Measurements from ENCODE around the gene PLK5. TPM values are rescaled to one million over a fixed set of nuclear protein-coding genes. Genes with fewer than 3 reads are reported as not detected.

Gene PLK5
- total and polyA plus RNA-seq, 2 donors (not counting 1 experiment from before 2014, with no cell fraction given), result not detected

DNA sequence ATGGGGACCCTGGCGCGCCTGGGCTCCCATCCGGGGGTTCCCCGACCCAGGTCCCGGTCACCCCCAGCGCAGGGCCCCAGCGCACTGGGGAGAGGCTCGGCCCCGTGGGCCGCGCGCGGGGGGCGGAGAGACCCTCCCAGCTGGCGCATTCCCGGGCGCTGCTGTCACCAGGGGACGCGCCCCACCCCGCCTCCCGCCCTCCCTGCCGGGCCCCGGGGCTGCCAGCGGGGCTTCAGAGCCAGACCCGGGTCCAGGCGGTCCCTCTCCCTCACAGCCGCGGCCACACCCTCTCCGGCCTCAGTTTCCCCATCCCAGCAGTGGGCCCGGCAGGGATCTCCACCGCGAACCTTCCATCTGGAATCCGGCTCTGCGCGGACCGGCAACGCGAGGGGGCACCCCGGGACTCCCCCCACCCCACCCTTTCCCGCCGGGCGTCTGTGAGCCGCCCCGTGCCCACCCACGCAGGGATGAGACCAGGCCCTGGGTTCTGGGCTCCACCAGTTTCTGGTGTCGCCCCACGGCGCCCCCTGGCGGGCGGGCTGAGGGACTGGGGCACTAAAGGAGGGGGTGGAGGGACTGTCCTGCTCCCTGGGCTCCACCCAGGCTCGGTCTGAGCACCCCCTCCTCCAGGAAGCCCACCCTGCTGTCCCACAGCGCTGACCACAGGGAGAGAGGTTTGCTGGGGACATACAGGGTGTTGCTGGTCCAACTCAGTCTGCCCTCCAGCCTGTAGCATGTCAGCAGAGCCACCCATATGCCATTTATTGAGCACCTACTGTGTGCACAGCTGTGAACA is 10.2 kb upstream of the PLK5 start:
- peaks cover 38% of the 10 kb centered on the region for H3K27me3 Mint-ChIP-seq
- Histone ChIP-seq H3K4me1 (ENCODE audit: control insufficient read depth in 2 of 2, insufficient read depth in 2 of 2, low read length in 2 of 2) (peaks cover 9 to 13% of the 10 kb centered on the region in 2 donors), H3K9ac (ENCODE audit: low read length) (no peak overlapping the region), H3K9me3 (ENCODE audit: control extremely low read depth in 1 of 3, control insufficient read depth in 2 of 3, insufficient read depth in 1 of 3, low read length in 2 of 3) (peaks cover 0 to 37% (median 0%) of the 10 kb centered on the region in 3 donors), H3K79me2 (ENCODE audit: control insufficient read depth, insufficient read depth, low read length) (no peaks in the 10 kb centered on the region), H3K27me3 (replicated peaks in 1 of 4; ENCODE audit: control extremely low read depth in 1 of 4, control insufficient read depth in 3 of 4, insufficient read depth in 4 of 4, low read length in 3 of 4) (peaks cover 0 to 58% (median 13%) of the 10 kb centered on the region in 4 experiments), H3K27ac (ENCODE audit: low read length in 2 of 2) (no peak overlapping the region), H2AFZ (ENCODE audit: insufficient read depth, low read depth, low read length, poor library complexity, severe bottlenecking) (no peak overlapping the region), H3K4me3 (ENCODE audit: control extremely low read depth in 1 of 5, extremely low read depth in 1 of 5, insufficient read depth in 1 of 5, low read depth in 2 of 5, low read length in 4 of 5) (peak overlapping the region in 3 of 5 experiments; percentile 8 to 25 (median 17)), H4K20me1 (ENCODE audit: control insufficient read depth, insufficient read depth, low read length, poor library complexity, severe bottlenecking) (no peaks in the 10 kb centered on the region), H3K36me3 (replicated peaks in 1 of 2; ENCODE audit: control extremely low read depth in 1 of 2, control insufficient read depth in 1 of 2, extremely low read depth in 1 of 2, insufficient read depth in 2 of 2, low read length in 1 of 2) (no peaks in the 10 kb centered on the region), H3K4me2 (replicated peaks; ENCODE audit: low read depth, low read length, poor library complexity, severe bottlenecking) (peak overlapping the region; percentile 74)
- CTCF ChIA-PET, result no interaction called here
- TF ChIP-seq, protein P1, sequence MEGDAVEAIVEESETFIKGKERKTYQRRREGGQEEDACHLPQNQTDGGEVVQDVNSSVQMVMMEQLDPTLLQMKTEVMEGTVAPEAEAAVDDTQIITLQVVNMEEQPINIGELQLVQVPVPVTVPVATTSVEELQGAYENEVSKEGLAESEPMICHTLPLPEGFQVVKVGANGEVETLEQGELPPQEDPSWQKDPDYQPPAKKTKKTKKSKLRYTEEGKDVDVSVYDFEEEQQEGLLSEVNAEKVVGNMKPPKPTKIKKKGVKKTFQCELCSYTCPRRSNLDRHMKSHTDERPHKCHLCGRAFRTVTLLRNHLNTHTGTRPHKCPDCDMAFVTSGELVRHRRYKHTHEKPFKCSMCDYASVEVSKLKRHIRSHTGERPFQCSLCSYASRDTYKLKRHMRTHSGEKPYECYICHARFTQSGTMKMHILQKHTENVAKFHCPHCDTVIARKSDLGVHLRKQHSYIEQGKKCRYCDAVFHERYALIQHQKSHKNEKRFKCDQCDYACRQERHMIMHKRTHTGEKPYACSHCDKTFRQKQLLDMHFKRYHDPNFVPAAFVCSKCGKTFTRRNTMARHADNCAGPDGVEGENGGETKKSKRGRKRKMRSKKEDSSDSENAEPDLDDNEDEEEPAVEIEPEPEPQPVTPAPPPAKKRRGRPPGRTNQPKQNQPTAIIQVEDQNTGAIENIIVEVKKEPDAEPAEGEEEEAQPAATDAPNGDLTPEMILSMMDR (IDR thresholded peaks at IDR 0.05), result peak; percentile 69
- no peak for TF ChIP-seq EZH2 (IDR thresholded peaks at IDR 0.05; ENCODE audit: borderline replicate concordance, insufficient read depth, low read depth, low read length, poor library complexity, severe bottlenecking)
- H3K4me1 Mint-ChIP-seq, result peaks cover 5% of the 10 kb centered on the region
- WGBS (ENCODE audit: insufficient coverage), result 15% methylated on average over 48 of the region's 52 CpGs
- POLR2A ChIA-PET, result no interaction called here
- DNase-seq (peak; percentile 63), ATAC-seq (ENCODE audit: low read depth) (peak; percentile 63)
- H3K27ac Mint-ChIP-seq, result no peak overlapping the region
- intact Hi-C loops (cut with micrococcal nuclease), result no loop called here
- H3K4me3 Mint-ChIP-seq, result peak overlapping the region; percentile 41
- no peaks in the 10 kb centered on the region for H3K9me3 Mint-ChIP-seq (ENCODE audit: insufficient read depth)

DNA sequence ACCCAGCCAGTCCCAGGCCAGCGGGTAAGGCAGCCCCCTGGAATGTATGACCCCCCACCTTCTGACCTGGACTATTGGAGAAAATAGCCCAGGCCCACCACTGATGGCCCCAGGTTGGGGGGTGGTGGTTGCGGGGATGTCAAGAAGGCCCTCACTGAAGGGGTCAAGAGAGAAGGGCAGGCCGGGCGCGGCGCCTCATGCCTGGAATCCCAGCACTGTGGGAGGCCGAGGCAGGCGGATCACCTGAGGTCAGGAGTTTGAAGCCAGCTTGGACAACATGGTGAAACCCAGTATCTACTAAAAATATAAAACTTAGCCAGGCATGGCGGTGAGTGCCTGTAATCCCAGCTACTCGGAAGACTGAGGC is 9.6 kb upstream of the PLK5 start:
- H4K20me1 ChIP-seq (ENCODE audit: control insufficient read depth, insufficient read depth, low read length, poor library complexity, severe bottlenecking), result no peaks in the 10 kb centered on the region
- H3K27me3 Mint-ChIP-seq, result peaks cover 37% of the 10 kb centered on the region
- peak overlapping the region; percentile 41 for H3K4me3 Mint-ChIP-seq
- H3K4me1 Mint-ChIP-seq, result peaks cover 5% of the 10 kb centered on the region
- ChIA-PET POLR2A (no interaction called here), CTCF (no interaction called here)
- intact Hi-C loops (cut with micrococcal nuclease), result no loop called here
- no peaks in the 10 kb centered on the region for H3K79me2 ChIP-seq (ENCODE audit: control insufficient read depth, insufficient read depth, low read length)
- H3K9me3 Mint-ChIP-seq (ENCODE audit: insufficient read depth), result no peaks in the 10 kb centered on the region
- H3K27ac ChIP-seq (ENCODE audit: low read length in 2 of 2), result no peak overlapping the region
- no peak overlapping the region for H3K27ac Mint-ChIP-seq
- peaks cover 0 to 57% (median 13%) of the 10 kb centered on the region in 4 experiments for H3K27me3 ChIP-seq (replicated peaks in 1 of 4; ENCODE audit: control extremely low read depth in 1 of 4, control insufficient read depth in 3 of 4, insufficient read depth in 4 of 4, low read length in 3 of 4)
- ATAC-seq (ENCODE audit: low read depth) (no peak), DNase-seq (no peak)
- H3K9ac ChIP-seq (ENCODE audit: low read length), result no peak overlapping the region
- no peak overlapping the region for H3K4me3 ChIP-seq (ENCODE audit: control extremely low read depth in 1 of 5, extremely low read depth in 1 of 5, insufficient read depth in 1 of 5, low read depth in 2 of 5, low read length in 4 of 5)
- TF ChIP-seq, protein P1 (IDR thresholded peaks at IDR 0.05), result no peak
- TF ChIP-seq EZH2 (IDR thresholded peaks at IDR 0.05; ENCODE audit: borderline replicate concordance, insufficient read depth, low read depth, low read length, poor library complexity, severe bottlenecking), result no peak
- no peak overlapping the region for H2AFZ ChIP-seq (ENCODE audit: insufficient read depth, low read depth, low read length, poor library complexity, severe bottlenecking)
- 84% methylated on average over 7 of the region's 10 CpGs for WGBS (ENCODE audit: insufficient coverage)
- no peaks in the 10 kb centered on the region for H3K36me3 ChIP-seq (replicated peaks in 1 of 2; ENCODE audit: control extremely low read depth in 1 of 2, control insufficient read depth in 1 of 2, extremely low read depth in 1 of 2, insufficient read depth in 2 of 2, low read length in 1 of 2)
- no peak overlapping the region for H3K4me2 ChIP-seq (replicated peaks; ENCODE audit: low read depth, low read length, poor library complexity, severe bottlenecking)
- peaks cover 0 to 32% (median 0%) of the 10 kb centered on the region in 3 donors for H3K9me3 ChIP-seq (ENCODE audit: control extremely low read depth in 1 of 3, control insufficient read depth in 2 of 3, insufficient read depth in 1 of 3, low read length in 2 of 3)
- peaks cover 9 to 13% of the 10 kb centered on the region in 2 donors for H3K4me1 ChIP-seq (ENCODE audit: control insufficient read depth in 2 of 2, insufficient read depth in 2 of 2, low read length in 2 of 2)
